GM12878 (cell line): ENCODE results near the gene CA6. TPM values are rescaled to one million over a fixed set of nuclear protein-coding genes. Genes with fewer than 3 reads are reported as not detected.
"Not testable (repeated sequence)": the region's sequence is repeated elsewhere in the genome, so short reads cannot be mapped to it uniquely, and the experiment has no call there.

Experiments used
- ATAC-seq: fragments of 200-7000 bp; cut with Tn5 transposase; 3 replicates; pipeline ENCODE4 v1.9.1; 2020; ENCODE audit warnings: mild to moderate bottlenecking, moderate library complexity
- BruUV-seq: library from RNA; stranded (reverse); fragments of 400-500 nt; replicated peaks from 2 replicates; lab custom pipeline; 2021; lab: Mats Ljungman, UMichigan
- CTCF ChIA-PET: fragments of 300-600 bp; sonication (Branson Sonifier 250); formaldehyde crosslinking; extraction: SDS; loops from one replicate; lab custom pipeline; 2021; ENCODE audit warnings: inconsistent platforms; lab: Yijun Ruan, JAX
- POLR2A ChIA-PET: fragments of 350-600 bp; formaldehyde crosslinking; extraction: SDS; loops from one replicate; lab custom pipeline; 2021; ENCODE audit warnings: inconsistent platforms; lab: Charles Lee
- RAD21 ChIA-PET: fragments of 300-600 bp; sonication (Branson Sonifier 250); formaldehyde crosslinking; loops from one replicate; lab custom pipeline; 2023; ENCODE audit warnings: antibody characterized with exemption; ENCODE audit not compliant: unreplicated experiment; lab: Charles Lee
- SMC1A ChIA-PET: fragments of 300-600 bp; sonication (Branson Sonifier 250); formaldehyde crosslinking; loops from one replicate; lab custom pipeline; 2023; ENCODE audit not compliant: unreplicated experiment, uncharacterized antibody; lab: Charles Lee
- DNase-seq: peaks from one replicate; pipeline ENCODE4 v3.0.0-alpha.2; 2011; ENCODE audit warnings: low read depth, low spot score
- FAIRE-seq: peaks from 3 replicates; lab custom pipeline; 2011; peaks lifted over from hg19 to GRCh38; lab: Jason Lieb, UNC
- H2AFZ ChIP-seq: 2 replicates; pipeline ENCODE4 v1.6.0; 2011; ENCODE audit warnings: low read depth, low read length, control low read depth; ENCODE audit not compliant: control insufficient read depth
- H3K27ac ChIP-seq: 2 replicates; pipeline ENCODE4 v1.5.1; 2011; ENCODE audit warnings: control low read depth; ENCODE audit not compliant: control insufficient read depth, insufficient read depth
- H3K27me3 ChIP-seq, 2 experiments: replicated peaks in 1 of 2; 2 replicates each; pipeline versions ENCODE4 v1.6.0 to v1.6.1; 2011; ENCODE audit warnings: low read length in 1 of 2; ENCODE audit not compliant: control insufficient read depth in 2 of 2, insufficient read depth in 2 of 2
- H3K36me3 ChIP-seq, 2 experiments: 2 replicates each; pipeline ENCODE4 v1.5.1; 2011; ENCODE audit warnings: low read length in 1 of 2; ENCODE audit not compliant: control insufficient read depth in 2 of 2, insufficient read depth in 2 of 2
- H3K4me1 ChIP-seq: 2 replicates; pipeline ENCODE4 v1.6.1; 2011; ENCODE audit warnings: mild to moderate bottlenecking, low read length, moderate library complexity, mixed read lengths; ENCODE audit not compliant: control insufficient read depth, insufficient read depth
- H3K4me2 ChIP-seq: 2 replicates; pipeline ENCODE4 v1.6.0; 2011; ENCODE audit warnings: control low read depth; ENCODE audit not compliant: control insufficient read depth, insufficient read depth
- H3K4me3 ChIP-seq: fragments of 200-600 bp; sonication (generic); 2 replicates; pipeline ENCODE4 v1.5.1; 2016
- H3K79me2 ChIP-seq: 2 replicates; pipeline ENCODE4 v1.6.0; 2011; ENCODE audit warnings: low read length; ENCODE audit not compliant: control insufficient read depth, insufficient read depth
- H3K9ac ChIP-seq: 2 replicates; pipeline ENCODE4 v1.8.0; 2011; ENCODE audit warnings: low read length, control low read depth, mixed read lengths; ENCODE audit not compliant: control insufficient read depth, insufficient read depth
- H3K9me3 ChIP-seq: replicated peaks from 3 replicates; pipeline ENCODE4 v1.5.1; 2011; ENCODE audit warnings: mild to moderate bottlenecking, low read length; ENCODE audit not compliant: control insufficient read depth, insufficient read depth
- H4K20me1 ChIP-seq: 2 replicates; pipeline ENCODE4 v1.6.0; 2011; ENCODE audit not compliant: control insufficient read depth, insufficient read depth
- BACH1 ChIP-seq: fragments of 450-650 bp; IDR thresholded peaks from 2 replicates; pipeline ENCODE4 v1.6.1; 2017; ENCODE audit warnings: mild to moderate bottlenecking, borderline replicate concordance
- NFXL1 ChIP-seq: fragments of 450-650 bp; IDR thresholded peaks from 2 replicates; pipeline ENCODE4 v1.6.1; 2017; ENCODE audit warnings: antibody characterized with exemption, mild to moderate bottlenecking, borderline replicate concordance
- POLR2AphosphoS5 ChIP-seq: IDR thresholded peaks from 2 replicates; pipeline ENCODE4 v1.6.1; 2011; ENCODE audit warnings: mild to moderate bottlenecking, low read length, inconsistent platforms
- RB1 ChIP-seq: fragments of 450-650 bp; formaldehyde crosslinking; IDR thresholded peaks from 2 replicates; pipeline ENCODE4 v1.6.1; 2017; ENCODE audit warnings: mild to moderate bottlenecking, borderline replicate concordance
- RBBP5 ChIP-seq: fragments of 200-600 bp; sonication (generic); conservative IDR thresholded peaks from 2 replicates; pipeline ENCODE4 v1.6.1; 2016
- SIX5 ChIP-seq: IDR thresholded peaks from 2 replicates; pipeline ENCODE4 v1.6.1; 2011; ENCODE audit warnings: mild to moderate bottlenecking, low read depth, low read length, moderate library complexity; ENCODE audit not compliant: severe bottlenecking
- SRF ChIP-seq, 2 experiments: IDR thresholded peaks; 2 replicates each; pipeline ENCODE4 v1.6.1; 2011; ENCODE audit warnings: low read depth in 2 of 2, low read length in 2 of 2, mild to moderate bottlenecking in 1 of 2, moderate library complexity in 1 of 2
- TCF3 ChIP-seq: IDR thresholded peaks from 2 replicates; pipeline ENCODE4 v1.6.1; 2012; ENCODE audit warnings: low read depth, mild to moderate bottlenecking, low read length, borderline replicate concordance; ENCODE audit not compliant: insufficient read depth
- WGBS: methylation state at CpG from one replicate; pipeline ENCODE4 v1.1.6; 2016; ENCODE audit warnings: low lambda C conversion rate; ENCODE audit not compliant: insufficient replicate concordance, insufficient coverage; ENCODE audit errors: missing lambda C conversion rate; 5-methylcytosine and 5-hydroxymethylcytosine counted together
- in situ Hi-C: fragments of 300-500 bp; cut with MboI; formaldehyde crosslinking; loops from 9 replicates; pipeline ENCODE4 v1.14.3; 2018; ENCODE audit warnings: mixed read lengths
- intact Hi-C: fragments of 100-400 bp; cut with micrococcal nuclease; formaldehyde crosslinking; loops from one replicate; pipeline ENCODE4 v1.14.2; 2022; ENCODE audit not compliant: unreplicated experiment
- polyA plus RNA-seq, 11 experiments: library from polyadenylated mRNA; depleted of rRNA in 4 of 11; unstranded in 6 of 11; stranded (reverse) in 5 of 11; fragments of >200 nt; fragmentation: Nextera tagmentation in 4 of 11; fragmentation: Illumina TruSeq in 1 of 11; extraction: Ambion mirVana in 4 of 11; extraction: Trizol in 1 of 11; gene quantifications; 1 replicate in 1 of 11; 2 replicates in 10 of 11; pipeline versions ENCODE4 v1.2.1 to v1.2.3, GENCODE V29; 2011 to 2016; ENCODE audit warnings: inconsistent platforms in 2 of 11, missing spikeins in 2 of 11, low read depth in 1 of 11
- total RNA-seq, 4 experiments: library from RNA; depleted of rRNA in 3 of 4; stranded (reverse); fragments of >200 nt in 3 of 4; fragmentation: Illumina TruSeq in 1 of 4; extraction: Trizol in 1 of 4; gene quantifications; 2 replicates each; pipeline versions ENCODE4 v1.2.1 to v1.2.3, GENCODE V29; 2013 to 2021
- TF ChIP-seq, protein P1 (sequence below): fragments of 150-350 bp; IDR thresholded peaks from 2 replicates; pipeline ENCODE4 v1.6.1; 2016; ENCODE audit warnings: low read depth, low read length

Gene CA6
- total and polyA plus RNA-seq, 10 of the 15 experiments (the other 5 are each of a cell fraction or from before 2014, with no cell fraction given) = not detected

DNA sequence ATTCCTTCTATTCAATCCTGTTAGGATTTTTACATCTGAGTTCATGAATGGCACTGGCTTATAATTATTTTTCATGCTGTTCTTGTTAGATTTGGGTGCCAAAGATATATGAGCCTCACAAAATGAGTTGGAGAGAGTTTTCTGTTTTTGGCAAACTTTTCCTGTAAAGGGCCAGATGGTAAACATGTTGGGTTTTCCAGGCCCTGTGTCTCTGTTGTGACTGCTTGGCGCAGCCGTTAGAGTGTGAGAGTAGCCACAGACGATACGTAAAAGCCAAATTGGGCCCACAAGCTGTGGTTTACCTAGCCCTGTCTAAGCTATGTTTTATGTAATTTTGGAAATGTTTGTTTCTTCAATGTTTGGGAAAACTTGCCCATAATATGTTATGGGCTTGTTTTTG, 15.6 kb upstream of the CA6 start:
- H2AFZ ChIP-seq = no peak overlapping the region
- ATAC-seq (no peak), DNase-seq (no peak)
- no peak overlapping the region for H3K27ac ChIP-seq
- no peak overlapping the region for H3K4me3 ChIP-seq
- SMC1A ChIA-PET = no interaction called here
- H3K4me2 ChIP-seq = no peak overlapping the region
- H3K9me3 ChIP-seq = no peaks in the 10 kb centered on the region; the same call in 2 of the 3 replicates
- no peaks in the 10 kb centered on the region for H3K36me3 ChIP-seq
- POLR2A ChIA-PET = interaction anchor here (0.6 kb wide), 1 partner anchor 153 kb away, joined by 3 read pairs; no protein-coding TSS in a partner anchor
- no TSS peak for BruUV-seq
- RAD21 ChIA-PET = no interaction called here
- H3K4me1 ChIP-seq = no peaks in the 10 kb centered on the region; the same call in 1 of the 2 replicates
- H3K79me2 ChIP-seq = no peaks in the 10 kb centered on the region
- 65% methylated on average over 4 of the region's 4 CpGs for WGBS
- intact Hi-C loops = no loop called here
- TF ChIP-seq, protein P1, sequence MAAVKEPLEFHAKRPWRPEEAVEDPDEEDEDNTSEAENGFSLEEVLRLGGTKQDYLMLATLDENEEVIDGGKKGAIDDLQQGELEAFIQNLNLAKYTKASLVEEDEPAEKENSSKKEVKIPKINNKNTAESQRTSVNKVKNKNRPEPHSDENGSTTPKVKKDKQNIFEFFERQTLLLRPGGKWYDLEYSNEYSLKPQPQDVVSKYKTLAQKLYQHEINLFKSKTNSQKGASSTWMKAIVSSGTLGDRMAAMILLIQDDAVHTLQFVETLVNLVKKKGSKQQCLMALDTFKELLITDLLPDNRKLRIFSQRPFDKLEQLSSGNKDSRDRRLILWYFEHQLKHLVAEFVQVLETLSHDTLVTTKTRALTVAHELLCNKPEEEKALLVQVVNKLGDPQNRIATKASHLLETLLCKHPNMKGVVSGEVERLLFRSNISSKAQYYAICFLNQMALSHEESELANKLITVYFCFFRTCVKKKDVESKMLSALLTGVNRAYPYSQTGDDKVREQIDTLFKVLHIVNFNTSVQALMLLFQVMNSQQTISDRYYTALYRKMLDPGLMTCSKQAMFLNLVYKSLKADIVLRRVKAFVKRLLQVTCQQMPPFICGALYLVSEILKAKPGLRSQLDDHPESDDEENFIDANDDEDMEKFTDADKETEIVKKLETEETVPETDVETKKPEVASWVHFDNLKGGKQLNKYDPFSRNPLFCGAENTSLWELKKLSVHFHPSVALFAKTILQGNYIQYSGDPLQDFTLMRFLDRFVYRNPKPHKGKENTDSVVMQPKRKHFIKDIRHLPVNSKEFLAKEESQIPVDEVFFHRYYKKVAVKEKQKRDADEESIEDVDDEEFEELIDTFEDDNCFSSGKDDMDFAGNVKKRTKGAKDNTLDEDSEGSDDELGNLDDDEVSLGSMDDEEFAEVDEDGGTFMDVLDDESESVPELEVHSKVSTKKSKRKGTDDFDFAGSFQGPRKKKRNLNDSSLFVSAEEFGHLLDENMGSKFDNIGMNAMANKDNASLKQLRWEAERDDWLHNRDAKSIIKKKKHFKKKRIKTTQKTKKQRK = no peak
- TF ChIP-seq SIX5 = no peak
- TF ChIP-seq NFXL1 = no peak
- no peak for TF ChIP-seq TCF3
- no peak for TF ChIP-seq POLR2AphosphoS5
- TF ChIP-seq RB1 = no peak
- TF ChIP-seq RBBP5 = no peak
- no peak for TF ChIP-seq BACH1
- no peak for TF ChIP-seq SRF (IDR thresholded peaks at IDR 0.05; ENCODE audit: low read depth in 2 of 2, low read length in 2 of 2)
- TF ChIP-seq, all 136 proteins: peak for 0
- Histone ChIP-seq H4K20me1 (no peaks in the 10 kb centered on the region), H3K9ac (no peak overlapping the region), H3K27me3 (no peaks in the 10 kb centered on the region; a peak in 2 of 4 replicates)
- in situ Hi-C loops = no loop called here
- no peak for FAIRE-seq
- CTCF ChIA-PET = interaction anchor here (0.7 kb wide), 1 partner anchor 439 kb away, joined by 4 read pairs; no protein-coding TSS in a partner anchor

DNA sequence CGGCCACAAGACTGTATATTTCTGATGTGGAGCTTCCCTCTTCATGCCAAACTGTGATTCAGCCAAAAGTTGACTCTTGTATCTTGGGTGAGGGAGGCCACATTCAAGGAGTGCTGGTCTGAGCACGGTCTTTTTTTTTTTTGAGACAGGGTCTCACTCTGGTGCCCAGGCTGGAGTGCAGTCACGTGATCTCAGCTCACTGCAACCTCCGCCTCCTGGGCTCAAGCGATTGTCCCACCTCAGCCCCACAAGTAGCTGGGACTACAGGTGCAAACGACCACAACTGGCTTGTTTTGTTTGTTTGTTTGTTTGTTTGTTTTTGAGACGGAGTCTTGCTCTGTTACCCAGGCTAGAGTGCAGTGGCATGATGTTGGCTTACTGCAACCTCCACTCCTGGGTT, 8.6 kb upstream of the CA6 start:
- DNase-seq, SMC1A ChIA-PET, H4K20me1 ChIP-seq, H3K27me3 ChIP-seq, H3K4me1 ChIP-seq, BruUV-seq, H3K79me2 ChIP-seq, H3K9me3 ChIP-seq, H3K9ac ChIP-seq, in situ Hi-C loops, H3K36me3 ChIP-seq, ATAC-seq, RAD21 ChIA-PET, H2AFZ ChIP-seq, H3K4me3 ChIP-seq, H3K4me2 ChIP-seq, H3K27ac ChIP-seq, FAIRE-seq, intact Hi-C loops: not testable (repeated sequence)
- CTCF ChIA-PET = interaction anchor here (0.5 to 1.3 kb wide), 2 partner anchors 26 to 27 kb away, joined by 3 to 4 read pairs; no protein-coding TSS in a partner anchor
- POLR2A ChIA-PET = interaction anchor here (0.5 to 0.6 kb wide), 2 partner anchors 23 to 402 kb away, joined by 3 to 4 read pairs; no protein-coding TSS in a partner anchor
- WGBS = 69% methylated on average over 7 of the region's 7 CpGs
